Fibroblast of skin of right quadriceps (primary cell): ENCODE data around the gene OR5W2.
"Not testable (repeated sequence)": the region's sequence is repeated elsewhere in the genome, so short reads cannot be mapped to it uniquely, and the experiment has no call there.

Source experiments
- DNase-seq: peaks from one replicate; pipeline ENCODE4 v3.0.0-alpha.2; 2013

The OR5W2 gene

GRCh38 chr11:55914482-55914881 lies at the start of gene OR5W2:
OR5W2 (minus strand) TSS chr11:55914582; CDS start chr11:55914582, 0 bp downstream.
- no peak for DNase-seq

DNA sequence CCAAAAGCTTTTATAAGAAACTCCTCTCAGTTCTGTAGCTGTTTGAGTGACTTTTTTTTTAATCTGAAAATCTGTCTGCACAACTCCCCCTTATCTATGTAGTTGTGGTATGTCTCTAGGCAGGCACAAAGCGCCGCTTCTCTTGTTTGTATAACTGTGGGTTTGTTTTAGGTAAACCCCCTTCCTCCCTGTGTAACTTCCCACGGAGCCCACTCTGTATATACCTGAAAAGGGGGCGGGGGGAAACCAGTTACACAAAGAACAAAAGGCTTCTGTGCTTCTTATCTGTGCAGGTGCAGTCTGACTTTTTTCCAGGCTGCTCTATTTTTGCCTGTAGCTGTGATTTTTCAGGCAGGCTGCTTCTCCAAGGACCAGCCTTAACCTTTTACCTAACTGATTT lies 42.1 kb upstream of the OR5W2 start:
- no peak for DNase-seq

DNA sequence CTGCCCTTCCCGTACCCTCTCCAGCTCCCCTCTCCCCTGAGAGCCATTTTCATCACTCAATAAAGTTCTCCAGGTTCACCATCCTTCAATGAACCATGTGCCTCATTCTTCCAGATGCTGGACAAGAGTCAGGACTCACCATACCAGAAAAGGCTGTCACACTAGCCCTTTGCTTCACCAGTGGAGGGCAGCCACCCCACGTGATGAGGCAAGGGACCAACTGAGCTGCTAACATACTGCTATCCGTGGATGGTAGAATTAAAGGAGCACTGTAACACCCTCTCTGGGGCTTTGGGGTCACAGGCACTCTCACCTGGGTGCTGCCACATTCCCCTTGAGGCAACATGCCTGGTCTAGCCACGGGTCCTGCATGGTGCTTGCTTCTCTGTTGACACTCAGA lies 34.9 kb upstream of the OR5W2 start:
- no peak for DNase-seq

- peak; percentile 1 for DNase-seq
Observed at GRCh38 chr11:55942785-55943392, 28.5 kb upstream of the OR5W2 start.

GRCh38 chr11:55936300-55936699 lies 21.9 kb upstream of the OR5W2 start, which contains the start of gene OR5I1:
OR5I1 (minus strand) TSS chr11:55936400; CDS start chr11:55936400, 0 bp downstream.
- DNase-seq, result no peak

GRCh38 chr11:55920537-55920936 lies 6.2 kb upstream of the OR5W2 start:
- DNase-seq, result no peak

GRCh38 chr11:55902308-55902707 lies 12.1 kb downstream of the OR5W2 start:
- DNase-seq, result no peak

DNA sequence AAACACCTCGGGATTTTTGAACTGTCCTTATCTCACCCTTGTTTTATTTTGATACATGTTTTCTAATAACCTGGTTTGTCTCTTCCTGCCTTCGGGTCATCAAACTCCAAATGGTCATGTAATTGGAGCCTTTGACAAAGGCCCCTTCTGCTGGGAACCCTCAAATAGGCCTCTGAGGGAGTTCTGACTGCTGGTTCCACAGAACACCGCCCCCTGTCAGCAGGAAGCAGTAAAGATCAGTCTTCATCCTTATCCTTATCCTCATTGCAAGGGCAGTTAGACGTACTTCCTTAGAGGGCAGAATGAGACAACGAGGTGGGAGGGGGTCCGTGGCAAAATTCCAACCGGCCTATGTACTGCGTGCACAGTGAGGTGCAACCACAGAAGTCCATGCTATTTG lies 19.2 kb downstream of the OR5W2 start:
- no peak for DNase-seq

GRCh38 chr11:55885481-55885880 lies 28.9 kb downstream of the OR5W2 start:
- not testable (repeated sequence) for DNase-seq

DNA sequence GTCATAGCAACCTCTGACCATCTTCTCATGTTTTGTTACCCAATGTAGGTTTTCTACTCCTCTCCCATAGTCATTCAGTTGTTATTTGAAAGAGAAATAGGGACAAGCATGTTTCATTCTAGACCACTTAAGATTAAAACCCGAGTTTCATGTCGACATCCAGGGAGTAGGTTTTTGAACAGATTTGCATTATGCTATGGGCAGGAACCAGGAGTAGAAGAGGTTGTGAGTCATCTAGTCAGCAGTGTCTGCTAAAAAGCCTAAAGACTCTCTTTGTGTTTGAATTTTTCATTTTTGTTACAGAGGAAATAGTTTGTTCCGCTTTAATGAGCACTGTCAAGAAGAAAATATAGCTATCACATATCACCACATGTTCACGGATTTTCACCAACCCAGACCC lies 29.4 kb downstream of the OR5W2 start:
- not testable (repeated sequence) for DNase-seq

- DNase-seq, result not testable (repeated sequence)
Observed at GRCh38 chr11:55882997-55883396, 31.4 kb downstream of the OR5W2 start, which contains the start of gene TRIM51. TRIM51 (plus strand) TSS chr11:55883297; CDS start chr11:55885429, 2,132 bp downstream.

DNA sequence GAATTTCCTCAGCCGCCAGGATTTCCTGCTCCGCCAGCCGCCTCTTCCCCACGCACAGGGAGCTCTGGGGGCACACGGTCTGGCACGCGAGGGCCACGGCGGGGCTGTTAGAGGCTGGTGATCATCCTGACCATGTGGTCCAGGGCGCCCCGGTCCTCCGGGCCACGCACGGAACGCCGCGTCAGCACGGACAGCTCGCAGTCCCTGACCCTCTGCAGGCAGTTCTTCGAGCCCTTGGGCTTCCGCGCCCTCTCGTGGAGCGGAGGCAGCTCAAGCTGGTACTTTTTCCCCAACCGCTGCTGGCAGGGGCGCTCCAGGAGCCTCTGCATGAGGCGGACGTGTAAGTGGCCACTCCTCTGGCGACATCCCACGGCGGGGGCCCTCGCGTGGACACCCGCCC lies 41.2 kb downstream of the OR5W2 start:
- not testable (repeated sequence) for DNase-seq

DNA sequence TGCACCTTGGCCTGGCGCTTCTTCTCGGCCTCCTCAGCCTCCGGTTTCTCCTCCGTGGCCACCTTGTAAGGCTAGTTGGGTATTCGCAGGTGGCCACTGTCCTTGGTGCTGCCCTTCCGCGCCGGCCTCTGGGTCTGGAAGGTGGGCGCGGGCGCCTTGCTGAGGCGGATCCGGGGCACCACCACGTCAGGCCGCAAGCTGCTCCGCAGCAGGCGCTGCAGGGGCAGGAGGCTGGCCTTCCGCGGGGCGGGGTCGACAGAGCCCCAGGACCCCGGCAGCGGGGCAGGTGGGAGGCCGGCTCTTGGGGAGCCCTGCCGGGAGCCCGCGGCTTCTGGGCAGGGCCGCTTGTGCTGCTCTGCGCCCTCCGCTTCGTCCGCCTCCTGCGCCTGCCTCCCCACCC lies 41.7 kb downstream of the OR5W2 start:
- DNase-seq, result not testable (repeated sequence)

GRCh38 chr11:55867354-55867753 lies 47.0 kb downstream of the OR5W2 start:
- DNase-seq, result not testable (repeated sequence)
